GM21717 (cell line): ENCODE measurements around the gene RHCG.

ENCODE experiments used
- ATAC-seq: cut with Tn5 transposase; IDR thresholded peaks from one replicate; pipeline ENCODE4 v1.9.1; 2021; ENCODE audit warnings: mild to moderate bottlenecking, moderate library complexity; ENCODE audit not compliant: unreplicated experiment

RHCG gene

GRCh38 chr15:89496155-89497098 is at the start of gene RHCG:
Gene RHCG (minus strand): TSS chr15:89496583. CDS start chr15:89496544, 39 bp downstream.
- no peak for ATAC-seq

DNA sequence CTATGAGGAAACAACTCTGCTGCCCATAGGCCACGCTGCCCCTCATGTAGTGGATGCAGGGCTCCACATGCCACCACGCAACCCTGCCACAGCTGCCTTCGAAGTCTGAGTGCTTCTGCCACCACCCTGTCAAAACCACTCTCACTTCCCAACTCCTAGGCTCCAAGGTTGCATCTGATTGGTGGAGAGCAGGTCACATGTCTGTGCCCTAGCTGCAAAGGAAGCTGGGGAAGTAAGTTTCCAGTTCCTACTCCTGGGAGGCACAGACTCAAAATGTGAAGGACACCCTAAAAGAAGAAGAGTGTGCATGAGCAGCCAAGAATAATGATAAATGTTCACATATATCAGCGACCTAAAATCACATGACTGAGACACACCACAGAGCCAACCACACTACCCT is 47.0 kb upstream of the RHCG start:
- ATAC-seq, result no peak

- ATAC-seq, result no peak
These were observed 46.0 kb upstream of the RHCG start for GRCh38 chr15:89542369-89542768.

DNA sequence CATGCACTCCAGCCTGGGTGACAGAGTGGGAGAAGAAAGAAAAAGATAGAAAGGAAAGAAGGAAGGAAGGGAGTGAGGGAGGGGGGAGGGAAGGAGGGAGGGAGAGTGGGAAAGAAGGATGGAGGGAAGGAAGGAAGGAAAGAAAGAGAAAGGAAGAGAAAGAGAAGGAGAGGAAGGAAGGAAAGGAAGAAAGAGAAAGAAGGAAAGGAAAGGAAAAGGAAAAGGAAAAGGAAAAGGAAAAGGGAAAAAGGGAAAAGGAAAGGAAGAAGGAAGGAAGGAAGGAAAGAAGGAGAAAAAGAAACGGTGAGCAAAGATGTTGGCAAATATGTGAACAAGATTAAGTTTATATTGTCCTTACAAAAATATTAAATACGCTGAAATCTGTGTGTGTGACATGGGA is 42.6 kb upstream of the RHCG start:
- no peak for ATAC-seq

- no peak for ATAC-seq
These were observed 37.6 kb upstream of the RHCG start for GRCh38 chr15:89533861-89534544.

DNA sequence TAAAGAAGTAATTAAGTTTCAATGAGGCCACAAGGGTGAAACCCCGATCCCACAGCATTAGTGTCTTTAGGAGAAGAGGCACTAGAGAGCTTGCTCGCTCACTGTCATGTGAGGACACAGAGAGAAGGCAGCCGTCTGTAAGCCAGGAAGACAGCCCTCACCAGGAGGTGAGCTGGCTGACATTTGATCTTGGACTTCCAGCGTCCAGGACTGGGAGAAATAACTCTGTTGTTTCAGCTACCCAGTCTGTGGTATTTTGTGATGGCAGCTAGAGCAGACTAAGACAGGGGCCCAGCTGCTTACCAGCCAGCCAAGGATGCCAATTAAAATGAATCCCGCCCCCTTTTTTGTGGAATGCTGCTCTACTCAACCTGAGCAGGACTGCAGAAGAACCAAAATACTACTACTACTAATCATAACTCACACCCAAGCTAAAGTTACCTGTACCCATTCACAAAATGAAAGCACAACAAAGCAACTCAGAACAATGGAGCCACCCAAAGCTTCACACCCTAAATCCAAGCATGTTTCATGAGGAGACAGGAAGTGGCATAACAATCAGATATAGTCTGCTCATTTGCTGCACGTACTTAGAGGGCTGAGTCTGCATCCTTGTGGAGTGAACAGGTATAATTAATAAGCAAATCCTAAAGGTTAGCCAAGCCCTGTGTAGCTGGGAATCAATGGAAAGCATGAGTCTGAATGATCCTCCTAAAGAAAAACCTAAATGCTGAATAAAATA is 35.6 kb upstream of the RHCG start:
- no peak for ATAC-seq

- ATAC-seq, result no peak
These were observed 34.6 kb upstream of the RHCG start for GRCh38 chr15:89530976-89531375.

GRCh38 chr15:89528757-89529352 is 32.5 kb upstream of the RHCG start:
- ATAC-seq, result no peak

GRCh38 chr15:89526601-89527441 is 30.4 kb upstream of the RHCG start:
- no peak for ATAC-seq

DNA sequence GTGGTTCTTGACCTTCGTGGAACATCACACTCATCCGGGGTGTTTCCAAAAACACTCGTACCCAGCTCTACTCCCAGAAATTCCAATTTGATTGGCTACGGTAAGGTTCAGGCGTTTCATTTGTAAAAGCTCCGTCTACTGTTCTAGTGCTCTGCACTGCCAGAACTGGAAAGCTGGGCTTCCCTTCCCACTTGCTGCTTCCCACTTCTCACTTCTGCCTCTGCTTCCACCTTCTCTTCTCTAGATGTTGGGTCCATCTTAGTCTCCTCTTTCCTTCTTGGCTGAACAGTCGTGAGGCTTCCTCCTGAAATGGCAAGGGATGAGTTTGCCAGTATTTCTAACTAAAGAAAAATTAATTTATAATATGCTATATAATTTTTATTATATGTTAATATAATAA is 29.8 kb upstream of the RHCG start:
- no peak for ATAC-seq

DNA sequence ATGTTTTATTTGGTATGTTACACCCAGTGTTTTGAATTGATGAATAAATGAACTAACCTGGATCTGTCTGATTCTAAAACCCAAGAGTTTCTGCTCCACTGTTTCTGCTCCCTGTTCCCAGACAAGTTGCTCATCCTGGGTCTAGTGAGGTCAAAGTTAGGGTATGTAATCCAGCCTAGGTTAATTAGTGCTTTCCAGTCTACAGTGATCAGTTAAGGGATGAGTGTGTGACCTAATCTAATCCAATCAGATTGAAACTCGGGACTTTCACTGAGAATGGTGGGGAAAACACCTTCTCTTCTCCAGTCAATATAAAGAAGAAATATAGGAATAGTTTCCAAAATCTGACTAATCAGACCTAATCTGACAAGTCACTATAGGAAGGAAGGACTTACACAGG is 27.8 kb upstream of the RHCG start:
- no peak for ATAC-seq

GRCh38 chr15:89523101-89523500 is 26.7 kb upstream of the RHCG start:
- no peak for ATAC-seq

DNA sequence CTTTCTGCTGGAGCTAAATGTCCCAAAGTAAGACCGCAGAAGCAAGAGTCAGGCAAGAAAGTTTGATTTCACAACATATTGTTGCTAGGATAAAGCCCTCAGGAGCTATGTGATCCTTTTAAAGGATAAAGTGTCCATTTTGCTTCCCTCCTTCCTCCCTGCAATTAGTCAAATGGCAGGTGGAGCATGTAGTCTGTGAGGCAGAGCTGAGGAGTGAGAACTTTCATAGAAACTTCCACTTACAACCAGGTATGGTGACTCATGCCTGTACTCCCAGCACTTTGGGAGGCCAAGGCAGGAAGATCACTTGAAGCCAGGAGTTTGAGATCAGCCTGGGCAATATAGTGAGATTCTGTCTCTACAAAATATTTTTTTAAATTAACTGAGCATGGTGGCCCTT is 25.2 kb upstream of the RHCG start:
- no peak for ATAC-seq

GRCh38 chr15:89515477-89515876 is 19.1 kb upstream of the RHCG start:
- no peak for ATAC-seq

- no peak for ATAC-seq
These were observed 18.4 kb upstream of the RHCG start for GRCh38 chr15:89514596-89515406.

GRCh38 chr15:89514186-89514585 is 17.8 kb upstream of the RHCG start:
- no peak for ATAC-seq

DNA sequence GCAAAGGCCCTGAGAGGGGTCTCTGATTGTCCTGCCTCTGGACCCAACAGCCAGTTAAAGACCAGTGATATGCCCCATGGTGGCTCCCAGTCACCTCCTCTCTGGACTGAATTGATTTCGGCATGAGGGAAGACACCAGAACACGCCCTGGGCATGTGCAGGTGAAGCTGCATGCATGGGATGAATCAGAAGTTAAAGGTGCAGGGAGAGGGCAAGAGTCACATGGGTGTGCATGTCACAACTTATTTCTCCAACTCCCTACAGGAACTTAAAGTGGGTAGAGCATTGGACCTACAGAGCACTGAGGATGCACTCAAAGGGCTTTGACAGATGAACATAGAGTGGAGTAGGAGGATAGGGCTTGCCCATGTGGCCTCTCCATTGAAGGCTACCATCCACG is 16.9 kb upstream of the RHCG start:
- ATAC-seq, result no peak

DNA sequence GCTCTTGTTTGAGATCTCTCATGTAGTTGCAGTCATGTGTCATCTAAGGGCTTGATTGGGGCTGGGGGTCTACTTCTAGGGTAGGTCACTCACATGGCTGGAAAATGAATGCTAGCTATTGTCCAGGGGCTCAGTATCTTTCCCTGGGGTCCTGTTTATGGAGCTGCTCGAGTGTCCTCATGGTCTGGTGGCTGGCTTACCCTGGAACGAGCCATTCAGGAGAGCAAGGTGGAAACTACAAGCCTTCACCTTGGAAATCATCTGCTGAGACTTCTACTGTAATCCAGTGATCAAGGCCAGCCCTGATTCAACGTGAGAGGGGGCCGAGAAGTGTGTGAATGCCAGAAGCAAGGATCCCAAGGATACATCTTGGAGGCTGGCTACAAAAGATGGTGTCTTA is 16.2 kb upstream of the RHCG start:
- no peak for ATAC-seq

DNA sequence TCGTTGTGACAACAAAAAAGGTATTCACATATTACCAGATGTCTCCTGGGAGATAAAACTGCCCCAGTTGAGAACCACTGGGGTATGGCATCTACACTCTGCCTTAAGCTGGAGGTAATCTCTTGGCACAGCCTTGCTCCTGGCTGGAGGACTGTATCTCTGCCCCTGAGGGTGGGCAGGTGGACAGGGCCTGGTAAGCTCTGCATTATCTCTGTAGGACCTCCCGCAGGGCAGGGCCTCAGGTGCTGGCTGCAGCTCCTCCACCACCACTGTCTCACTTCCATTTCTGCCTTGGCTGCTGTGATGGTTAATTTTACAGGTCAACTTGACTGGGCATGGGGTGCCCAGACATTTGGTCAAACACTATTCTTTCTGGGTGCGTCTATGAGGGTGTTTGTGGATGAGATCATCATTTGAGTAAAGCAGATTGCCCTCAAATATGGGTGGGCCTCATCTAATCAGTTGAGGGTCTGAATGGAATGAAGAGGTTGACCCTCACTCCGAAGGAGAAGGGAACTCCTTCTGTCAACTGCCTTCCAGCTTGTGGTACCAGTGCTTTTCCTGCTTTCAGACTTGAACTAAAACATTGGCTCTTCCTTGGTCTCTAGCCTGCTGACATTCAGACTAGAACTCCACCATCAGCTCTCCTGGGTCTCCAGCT is 9.8 kb upstream of the RHCG start:
- ATAC-seq, result no peak
